IPS-15b (cell line): ENCODE data around the gene UPF2.

Source experiments
- H3K27me3 ChIP-seq: one replicate; pipeline ENCODE4 v1.6.1; 2013; ENCODE audit warnings: low read length; ENCODE audit not compliant: control insufficient read depth, insufficient read depth
- H3K36me3 ChIP-seq: one replicate; pipeline ENCODE4 v1.6.1; 2013; ENCODE audit warnings: low read length; ENCODE audit not compliant: control insufficient read depth, insufficient read depth
- H3K4me1 ChIP-seq: one replicate; pipeline ENCODE4 v1.6.1; 2013; ENCODE audit warnings: mild to moderate bottlenecking, low read length; ENCODE audit not compliant: control insufficient read depth, insufficient read depth
- H3K4me3 ChIP-seq: one replicate; pipeline ENCODE4 v1.5.1; 2013; ENCODE audit warnings: low read depth, low read length
- H3K9ac ChIP-seq: one replicate; pipeline ENCODE4 v1.6.1; 2013; ENCODE audit warnings: low read depth, mild to moderate bottlenecking, low read length
- H3K9me3 ChIP-seq: one replicate; pipeline ENCODE4 v1.6.1; 2013; ENCODE audit warnings: mild to moderate bottlenecking, low read length; ENCODE audit not compliant: control insufficient read depth, insufficient read depth

Gene UPF2

DNA sequence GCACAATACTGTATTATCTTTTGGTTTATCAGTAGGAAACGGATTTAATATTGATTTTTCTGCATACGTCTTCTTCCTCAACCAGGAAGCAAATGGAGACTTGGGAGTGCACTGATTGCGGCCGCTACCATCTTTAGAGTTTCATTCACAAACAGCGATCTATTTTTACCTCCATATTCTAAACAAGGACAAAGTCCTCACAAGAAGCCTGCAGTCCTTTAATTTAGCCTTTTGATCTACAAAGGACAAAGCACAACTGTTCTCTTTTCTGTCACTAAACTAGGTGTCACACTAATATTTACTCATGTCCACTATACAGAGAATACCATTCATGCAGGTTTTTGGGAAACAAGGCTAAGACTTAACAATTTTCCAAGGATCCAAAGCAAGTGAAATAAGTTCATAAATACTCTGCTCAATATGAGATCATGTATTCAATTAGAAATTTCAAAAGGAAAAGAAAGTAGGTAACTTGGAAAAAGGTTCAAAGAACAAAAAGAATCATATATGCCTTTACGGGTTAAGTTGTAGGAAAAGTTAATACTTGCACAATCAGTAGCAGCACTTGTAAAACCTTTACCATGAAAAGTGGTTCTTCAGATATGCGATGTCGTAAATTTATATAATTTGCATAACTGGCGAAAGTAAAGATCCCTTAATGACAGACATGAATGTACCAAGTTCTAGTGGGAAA is 92.1 kb downstream of the UPF2 start:
- Histone ChIP-seq H3K9me3 (no peaks in the 10 kb centered on the region), H3K9ac (no peak overlapping the region), H3K36me3 (peaks cover 4% of the 10 kb centered on the region), H3K4me3 (no peak overlapping the region), H3K4me1 (no peaks in the 10 kb centered on the region), H3K27me3 (no peaks in the 10 kb centered on the region)

DNA sequence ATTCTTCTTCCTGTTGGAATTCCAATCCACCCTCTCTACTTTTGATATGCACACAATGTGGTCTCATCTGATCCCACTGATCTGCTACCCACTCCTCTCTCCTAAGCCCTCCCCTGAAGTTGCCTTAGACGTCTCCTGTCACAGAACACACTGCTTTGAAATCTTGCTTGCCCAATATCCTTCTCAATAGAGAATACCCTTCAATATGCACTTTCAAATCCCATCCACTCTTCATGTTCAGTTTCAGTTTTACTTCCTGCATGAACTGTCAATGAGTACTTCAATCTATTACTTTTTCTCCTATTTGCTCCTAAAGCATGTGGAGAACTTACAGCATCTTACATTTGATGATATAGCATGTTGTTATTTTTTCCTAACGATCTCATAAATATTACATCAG is 93.5 kb downstream of the UPF2 start:
- no peaks in the 10 kb centered on the region for H3K27me3 ChIP-seq
- no peak overlapping the region for H3K9ac ChIP-seq
- H3K4me3 ChIP-seq: no peak overlapping the region
- H3K9me3 ChIP-seq: no peaks in the 10 kb centered on the region
- H3K36me3 ChIP-seq: no peaks in the 10 kb centered on the region
- H3K4me1 ChIP-seq: no peaks in the 10 kb centered on the region

DNA sequence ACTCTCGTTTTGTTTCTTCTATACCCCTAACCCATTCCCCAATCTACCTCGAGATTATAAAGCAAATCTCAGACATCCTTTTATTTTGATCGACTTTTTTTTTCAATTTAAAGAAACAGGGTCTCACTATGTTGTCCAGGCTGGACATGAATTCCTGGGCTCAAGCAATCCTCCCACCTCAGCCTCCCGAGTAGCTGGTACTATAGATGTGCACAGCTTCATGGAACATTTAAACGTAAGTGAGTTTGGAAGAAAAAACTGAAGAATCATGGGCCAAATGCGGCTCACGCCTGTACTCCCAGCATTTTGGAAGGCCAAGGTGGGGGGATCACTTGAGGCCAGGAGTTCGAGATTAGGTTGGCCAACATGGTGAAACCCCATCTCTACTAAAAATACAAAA is 96.0 kb downstream of the UPF2 start:
- H3K36me3 ChIP-seq: no peaks in the 10 kb centered on the region
- H3K4me1 ChIP-seq: no peaks in the 10 kb centered on the region
- H3K9ac ChIP-seq: no peak overlapping the region
- no peak overlapping the region for H3K4me3 ChIP-seq
- H3K27me3 ChIP-seq: no peaks in the 10 kb centered on the region
- H3K9me3 ChIP-seq: no peaks in the 10 kb centered on the region

DNA sequence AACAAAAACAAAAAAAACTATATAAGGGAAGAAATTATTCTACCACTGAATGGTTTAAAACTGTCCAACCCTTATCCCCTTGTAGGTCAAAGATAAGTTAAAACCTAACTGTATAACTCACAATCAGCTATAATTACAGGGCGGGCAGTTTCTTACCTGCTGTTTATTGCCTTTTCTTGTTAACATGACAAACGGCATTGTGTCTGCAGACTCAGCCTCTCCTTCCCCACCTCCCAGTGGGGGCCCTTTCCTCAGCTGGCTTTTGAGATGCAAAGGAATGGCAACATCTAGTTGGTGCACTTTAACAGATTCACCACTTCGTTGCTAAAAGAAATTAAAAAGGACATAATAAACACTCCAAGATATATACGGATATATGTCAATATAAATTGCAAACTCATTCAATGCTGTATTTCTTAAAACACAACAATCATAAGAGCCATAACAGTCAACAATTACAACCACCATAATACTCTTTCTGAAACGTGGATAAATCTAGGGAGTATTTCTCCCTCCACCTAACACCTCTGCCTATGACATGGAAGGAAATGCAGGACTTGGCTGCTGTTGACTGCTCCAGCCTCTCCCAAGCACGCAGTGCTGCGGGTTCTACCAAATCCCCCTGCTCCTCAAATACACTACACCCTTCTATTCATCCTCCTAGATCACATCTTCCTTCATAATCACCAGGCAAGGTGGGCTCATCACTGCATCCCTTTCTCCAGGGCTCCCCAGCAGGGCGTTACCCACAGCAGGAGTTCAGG is 106.0 kb downstream of the UPF2 start:
- H3K9me3 ChIP-seq: no peaks in the 10 kb centered on the region
- H3K27me3 ChIP-seq: no peaks in the 10 kb centered on the region
- peaks cover 24% of the 10 kb centered on the region for H3K4me1 ChIP-seq
- H3K9ac ChIP-seq: no peak overlapping the region
- H3K36me3 ChIP-seq: no peaks in the 10 kb centered on the region
- peak overlapping the region; percentile 30 for H3K4me3 ChIP-seq

DNA sequence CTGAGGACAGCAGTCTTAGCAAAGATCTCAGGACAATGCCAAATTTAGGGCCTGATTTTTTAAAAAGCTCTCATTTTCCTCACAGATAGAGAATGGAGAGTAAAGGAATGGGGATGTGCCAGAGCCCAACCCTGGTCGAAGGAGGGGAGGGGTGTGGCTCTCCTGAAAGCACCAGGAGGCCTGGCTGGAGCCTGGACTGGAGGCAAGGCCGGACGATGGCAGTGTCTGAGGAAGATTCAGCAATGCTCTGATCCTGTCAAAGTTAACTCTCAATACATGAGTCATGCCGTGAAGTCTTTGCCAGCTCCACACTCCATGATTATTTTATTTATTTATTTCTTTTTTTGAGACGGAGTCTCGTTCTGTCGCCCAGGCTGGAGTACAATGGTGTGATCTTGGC is 108.3 kb downstream of the UPF2 start:
- no peaks in the 10 kb centered on the region for H3K9me3 ChIP-seq
- peaks cover 24% of the 10 kb centered on the region for H3K4me1 ChIP-seq
- no peaks in the 10 kb centered on the region for H3K36me3 ChIP-seq
- no peak overlapping the region for H3K9ac ChIP-seq
- H3K27me3 ChIP-seq: no peaks in the 10 kb centered on the region
- H3K4me3 ChIP-seq: no peak overlapping the region

DNA sequence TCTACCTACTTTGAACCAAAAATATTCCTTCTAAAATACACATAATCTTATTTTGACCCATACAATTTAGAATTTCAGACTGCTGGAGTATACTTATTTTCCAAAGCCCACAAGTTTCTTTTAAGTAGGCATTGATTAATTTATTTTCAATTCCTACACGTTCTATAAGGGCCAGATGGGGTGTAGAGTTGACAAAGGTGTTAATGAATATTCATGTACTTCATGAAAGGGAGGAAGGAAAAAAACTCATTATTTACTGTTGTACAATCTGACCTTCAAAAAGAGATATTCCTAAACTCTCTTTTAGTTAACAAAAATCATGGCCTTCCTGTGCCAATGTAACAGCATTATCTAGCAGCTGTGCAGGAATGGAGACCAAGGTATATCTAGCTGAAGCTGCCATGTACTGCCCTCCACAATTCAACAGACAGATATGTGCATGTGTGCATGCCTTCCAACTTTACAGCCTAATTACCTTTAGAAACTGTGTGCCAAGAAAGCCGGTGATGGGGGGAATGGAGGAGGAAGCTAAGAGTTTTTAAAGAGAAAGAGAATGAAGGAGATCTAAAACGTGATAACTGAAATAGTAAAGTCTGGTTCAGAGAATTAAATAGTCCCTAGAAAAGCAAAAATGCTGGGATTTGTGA is 108.9 kb downstream of the UPF2 start:
- Histone ChIP-seq H3K4me3 (no peak overlapping the region), H3K9ac (no peak overlapping the region), H3K36me3 (no peaks in the 10 kb centered on the region)

DNA sequence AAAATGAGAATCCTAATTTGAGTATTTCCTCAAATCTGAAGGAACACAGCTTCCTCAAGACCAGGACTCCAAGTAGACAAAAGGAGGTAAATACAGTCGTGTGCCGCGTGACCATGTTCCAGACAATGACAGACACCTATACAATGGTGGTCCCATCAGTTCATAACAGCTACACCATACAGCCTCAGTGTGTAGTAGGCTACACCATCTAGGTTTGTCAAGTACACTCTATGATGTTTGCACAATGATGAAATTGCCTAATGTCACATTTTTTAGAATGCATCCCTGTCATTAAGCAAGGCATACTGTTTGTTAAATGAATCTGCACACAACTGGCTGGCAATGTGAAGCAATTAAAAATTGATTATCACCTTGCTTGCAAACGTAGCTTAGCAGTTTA is 111.6 kb downstream of the UPF2 start:
- H3K4me3 ChIP-seq: no peak overlapping the region
- no peaks in the 10 kb centered on the region for H3K27me3 ChIP-seq
- H3K36me3 ChIP-seq: peaks cover 9% of the 10 kb centered on the region
- H3K9me3 ChIP-seq: no peaks in the 10 kb centered on the region
- H3K9ac ChIP-seq: no peak overlapping the region
- peaks cover 13% of the 10 kb centered on the region for H3K4me1 ChIP-seq

More for the DNA sequence above, 108.9 kb downstream of the UPF2 start:
- Histone ChIP-seq H3K27me3 (no peaks in the 10 kb centered on the region), H3K9me3 (no peaks in the 10 kb centered on the region), H3K4me1 (peaks cover 24% of the 10 kb centered on the region)

DNA sequence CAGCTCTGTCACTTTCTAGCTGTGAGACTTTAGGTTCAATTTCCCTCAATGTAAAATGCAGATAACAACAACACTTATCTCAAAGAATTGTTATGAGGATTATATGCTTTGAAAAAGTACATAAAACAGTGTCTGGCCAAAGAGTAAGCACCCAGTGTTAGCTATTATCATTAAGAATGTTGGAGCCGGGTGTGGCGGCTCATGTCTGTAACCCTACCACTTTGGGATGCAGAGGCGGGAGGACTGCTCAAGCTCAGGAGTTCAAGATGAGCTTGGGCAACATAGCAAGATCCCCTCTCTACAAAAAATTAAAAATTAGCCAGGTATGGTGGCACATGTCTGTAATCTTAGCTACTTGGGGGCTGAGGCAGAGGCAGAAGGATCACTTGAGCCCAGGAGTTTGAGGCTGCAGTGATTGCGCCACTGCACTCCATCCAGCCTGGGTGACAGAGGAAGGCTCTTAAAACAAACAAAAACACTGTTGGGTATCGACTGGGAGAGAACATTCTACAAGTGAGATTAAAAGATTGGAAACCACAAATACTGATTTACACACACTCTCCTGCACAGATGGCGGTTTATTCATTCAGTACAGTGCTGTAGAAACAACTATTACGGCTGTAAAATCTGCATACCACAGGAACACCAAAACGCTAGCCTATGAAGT is 112.2 kb downstream of the UPF2 start:
- H3K9ac ChIP-seq: no peak overlapping the region
- no peaks in the 10 kb centered on the region for H3K9me3 ChIP-seq
- H3K4me1 ChIP-seq: peaks cover 8% of the 10 kb centered on the region
- H3K27me3 ChIP-seq: no peaks in the 10 kb centered on the region
- H3K4me3 ChIP-seq: no peak overlapping the region
- H3K36me3 ChIP-seq: peaks cover 9% of the 10 kb centered on the region

DNA sequence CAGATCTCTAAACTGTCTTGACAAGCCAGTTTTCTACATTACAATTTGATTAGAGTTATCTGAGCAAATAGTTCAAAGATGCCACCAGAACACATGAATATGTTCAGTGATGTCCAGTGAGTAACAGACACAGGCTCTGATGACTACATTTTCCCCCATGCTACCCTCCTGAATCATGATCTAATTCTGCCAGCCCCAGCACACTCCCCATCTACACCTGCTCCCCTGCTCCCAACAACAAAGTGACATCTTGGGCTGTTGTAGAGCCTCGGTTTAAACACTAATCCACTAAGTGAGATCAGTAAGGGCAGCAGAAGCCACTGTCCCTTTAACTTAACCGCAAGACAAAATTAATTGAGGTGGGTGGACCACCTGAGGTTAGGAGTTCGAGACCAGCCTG is 114.9 kb downstream of the UPF2 start:
- H3K9me3 ChIP-seq: no peaks in the 10 kb centered on the region
- H3K4me1 ChIP-seq: no peaks in the 10 kb centered on the region
- H3K9ac ChIP-seq: no peak overlapping the region
- peaks cover 9% of the 10 kb centered on the region for H3K36me3 ChIP-seq
- H3K27me3 ChIP-seq: no peaks in the 10 kb centered on the region
- no peak overlapping the region for H3K4me3 ChIP-seq

DNA sequence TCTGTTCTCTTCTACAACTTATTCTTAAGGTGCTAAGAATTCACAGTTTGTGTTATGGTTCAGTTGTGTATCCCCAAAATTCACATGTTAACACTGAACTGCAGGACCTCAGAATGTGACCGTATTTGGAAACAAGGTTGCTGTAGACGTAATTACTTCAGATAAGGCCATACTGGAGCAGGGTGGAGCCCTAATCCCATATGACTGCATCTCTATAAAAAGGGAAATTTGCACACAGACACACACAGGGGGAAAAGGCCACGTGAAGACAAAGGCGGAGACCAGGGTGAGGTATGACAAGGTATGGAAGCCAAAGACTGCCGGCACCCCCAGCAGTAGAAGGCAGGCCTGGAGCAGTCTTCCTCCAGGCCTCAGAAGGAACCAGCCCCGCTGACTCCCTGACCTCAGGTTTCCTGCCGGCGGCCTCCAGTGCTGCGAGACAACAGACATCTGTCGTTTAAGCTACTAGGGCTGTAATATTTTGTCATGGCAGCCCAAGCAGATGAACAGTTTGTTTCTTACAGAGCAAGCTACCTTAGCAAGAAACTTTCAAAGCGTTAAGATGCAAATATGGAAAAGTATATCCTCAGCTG is 120.7 kb downstream of the UPF2 start:
- H3K9me3 ChIP-seq: no peaks in the 10 kb centered on the region
- H3K4me3 ChIP-seq: no peak overlapping the region
- H3K9ac ChIP-seq: no peak overlapping the region
- no peaks in the 10 kb centered on the region for H3K4me1 ChIP-seq
- no peaks in the 10 kb centered on the region for H3K36me3 ChIP-seq
- H3K27me3 ChIP-seq: no peaks in the 10 kb centered on the region

DNA sequence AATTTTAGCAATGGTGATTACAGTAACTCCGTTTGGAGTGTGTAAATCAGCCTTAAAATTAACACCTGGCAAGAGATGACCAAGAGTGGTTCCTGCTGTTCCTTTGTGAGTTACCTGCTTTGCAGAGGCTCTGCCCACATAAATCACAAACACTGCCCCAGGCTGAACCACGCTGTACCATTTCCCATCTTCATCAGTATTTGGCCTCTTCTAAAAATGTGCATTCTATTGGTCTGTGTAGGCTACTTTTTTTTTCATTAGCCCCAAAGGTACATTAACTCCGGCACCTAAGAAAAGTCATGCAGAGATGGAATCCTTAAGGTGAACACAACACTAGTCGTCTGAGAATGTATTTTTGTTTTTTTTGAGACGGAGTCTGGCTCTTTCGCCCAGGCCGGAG is 123.3 kb downstream of the UPF2 start:
- no peaks in the 10 kb centered on the region for H3K9me3 ChIP-seq
- no peaks in the 10 kb centered on the region for H3K36me3 ChIP-seq
- no peak overlapping the region for H3K9ac ChIP-seq
- no peaks in the 10 kb centered on the region for H3K27me3 ChIP-seq
- H3K4me1 ChIP-seq: no peaks in the 10 kb centered on the region
- H3K4me3 ChIP-seq: no peak overlapping the region
